Measurements from ENCODE around the gene WDFY2.

Gene WDFY2

DNA sequence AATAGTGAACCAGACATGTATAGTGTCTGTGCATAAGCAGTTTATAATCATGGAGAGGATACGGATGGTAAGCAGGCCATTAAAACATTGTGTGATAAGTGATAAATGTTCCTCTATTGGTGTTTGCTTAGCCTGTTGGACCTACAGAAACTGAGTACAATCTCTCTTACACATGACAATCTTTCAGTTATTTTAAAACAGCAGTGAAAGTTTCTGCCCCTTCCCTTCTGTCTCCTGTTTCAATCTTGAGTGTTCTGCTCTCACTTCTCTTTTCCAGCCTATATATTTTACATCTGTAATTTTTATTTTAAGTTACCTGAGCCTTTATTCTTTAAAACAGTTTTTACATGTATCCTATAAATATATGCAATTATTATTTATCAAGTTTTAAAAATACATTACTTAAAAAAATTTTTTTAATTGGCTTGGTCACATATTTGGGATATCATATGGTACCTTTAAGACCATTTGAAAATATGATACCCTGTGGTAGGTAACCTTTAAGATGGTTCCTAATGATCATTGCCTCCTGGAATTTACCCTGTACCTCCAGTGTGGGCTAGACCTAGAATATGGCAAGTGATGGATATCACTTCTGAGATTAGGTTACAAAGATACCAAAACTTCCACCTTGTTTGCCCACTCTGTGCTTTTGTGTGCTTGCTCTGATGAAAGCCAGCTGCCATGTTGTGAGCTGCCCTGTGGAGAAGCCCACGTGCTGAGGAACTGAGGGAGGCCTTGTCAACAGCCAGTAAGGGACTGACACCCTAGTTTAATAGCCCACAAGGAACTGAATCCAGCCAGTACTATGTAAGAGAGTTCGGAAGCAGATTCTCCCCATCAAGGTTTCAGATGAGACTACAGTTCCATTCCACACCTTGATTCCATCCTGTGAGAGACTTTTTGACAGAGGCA, 120.4 kb downstream of the WDFY2 start:
- no peak overlapping the region for H3K9ac ChIP-seq (ENCODE audit: low read depth, low read length)
- H3K27me3 ChIP-seq (ENCODE audit: insufficient read depth, low read length) = no peaks in the 10 kb centered on the region
- no peak overlapping the region for H3K4me3 ChIP-seq (ENCODE audit: low read length)
- H3K9me3 ChIP-seq (ENCODE audit: insufficient read depth, low read depth, low read length) = no peaks in the 10 kb centered on the region
- no peak overlapping the region for H3K27ac ChIP-seq (ENCODE audit: low read length)
- H3K36me3 ChIP-seq (ENCODE audit: insufficient read depth, low read depth, low read length) = peaks cover 17% of the 10 kb centered on the region
- no peaks in the 10 kb centered on the region for H3K4me1 ChIP-seq (ENCODE audit: insufficient read depth, low read length)

DNA sequence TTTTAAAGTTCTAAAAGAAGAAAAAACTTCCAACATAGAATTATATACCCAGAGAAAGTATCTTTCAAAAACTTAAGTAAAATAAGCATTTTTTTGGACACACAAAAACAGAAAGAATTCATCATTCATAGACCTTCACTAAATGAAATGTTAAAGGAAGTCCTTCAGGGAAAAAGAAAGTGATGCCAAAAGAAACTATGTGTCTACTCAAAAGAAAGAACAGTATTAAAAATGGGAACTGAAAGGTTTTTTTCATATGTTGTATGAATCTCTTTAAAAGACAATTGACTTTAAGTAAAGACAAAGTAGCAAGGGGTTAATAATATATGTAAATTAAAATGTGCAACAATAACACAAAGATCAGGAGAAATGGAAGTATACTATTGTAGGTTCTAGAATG, 123.2 kb downstream of the WDFY2 start:
- H3K9ac ChIP-seq (ENCODE audit: low read depth, low read length) = no peak overlapping the region
- H3K4me3 ChIP-seq (ENCODE audit: low read length) = no peak overlapping the region

DNA sequence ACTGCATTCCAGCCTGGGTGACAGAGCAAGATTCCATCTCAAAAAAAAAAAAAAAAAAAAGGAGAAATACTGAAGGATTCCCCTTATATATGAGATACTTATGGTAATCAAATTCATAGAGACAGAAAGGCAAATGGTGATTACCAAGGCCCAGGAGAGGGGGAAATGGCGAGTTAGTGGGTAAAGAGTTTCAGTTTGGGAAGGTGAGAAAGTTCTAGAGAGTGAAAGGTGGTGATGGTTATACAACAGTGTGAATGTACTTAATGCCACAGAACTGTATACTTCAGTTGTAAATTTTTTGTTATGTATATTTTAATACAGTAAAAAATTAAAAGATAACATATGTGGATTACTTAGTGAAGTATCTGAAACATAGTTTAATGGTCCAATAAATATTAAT, 129.5 kb downstream of the WDFY2 start:
- Histone ChIP-seq H3K27ac (ENCODE audit: low read length) (no peak overlapping the region), H3K36me3 (ENCODE audit: insufficient read depth, low read depth, low read length) (no peaks in the 10 kb centered on the region), H3K4me3 (ENCODE audit: low read length) (no peak overlapping the region)

More for the DNA sequence above, 123.2 kb downstream of the WDFY2 start:
- Histone ChIP-seq H3K27me3 (ENCODE audit: insufficient read depth, low read length) (no peaks in the 10 kb centered on the region), H3K36me3 (ENCODE audit: insufficient read depth, low read depth, low read length) (peaks cover 17% of the 10 kb centered on the region), H3K9me3 (ENCODE audit: insufficient read depth, low read depth, low read length) (no peaks in the 10 kb centered on the region), H3K27ac (ENCODE audit: low read length) (no peak overlapping the region), H3K4me1 (ENCODE audit: insufficient read depth, low read length) (no peaks in the 10 kb centered on the region)

DNA sequence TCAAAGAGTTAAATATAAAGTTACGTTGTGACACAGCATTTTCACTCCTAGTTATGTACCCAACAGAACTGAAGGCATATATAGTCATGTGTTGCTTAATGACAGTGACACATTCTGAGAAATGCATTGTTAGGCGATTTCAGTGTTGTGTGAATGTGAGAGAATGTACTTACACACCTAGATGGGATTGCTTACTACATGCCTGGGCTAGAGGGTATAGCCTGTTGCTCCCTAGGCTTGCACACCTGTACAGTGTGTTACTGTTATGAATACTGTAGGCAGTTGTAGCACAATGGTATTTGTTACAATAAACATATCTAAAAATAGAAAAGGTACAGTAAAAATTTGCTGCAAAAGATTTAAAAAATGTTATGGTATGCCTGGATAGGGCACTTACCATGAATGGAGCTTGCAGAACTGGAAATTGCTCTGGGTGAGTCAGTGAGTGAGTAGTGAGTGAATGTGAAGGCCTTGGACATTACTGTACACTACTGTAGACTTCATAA, 130.5 kb downstream of the WDFY2 start:
- Histone ChIP-seq H3K27me3 (ENCODE audit: insufficient read depth, low read length) (no peaks in the 10 kb centered on the region), H3K36me3 (ENCODE audit: insufficient read depth, low read depth, low read length) (peaks cover 4% of the 10 kb centered on the region; the same call in 1 of the 2 replicates), H3K27ac (ENCODE audit: low read length) (no peak overlapping the region), H3K4me1 (ENCODE audit: insufficient read depth, low read length) (no peaks in the 10 kb centered on the region), H3K4me3 (ENCODE audit: low read length) (no peak overlapping the region), H3K9ac (ENCODE audit: low read depth, low read length) (no peak overlapping the region), H3K9me3 (ENCODE audit: insufficient read depth, low read depth, low read length) (no peaks in the 10 kb centered on the region)

More for the DNA sequence above, 129.5 kb downstream of the WDFY2 start:
- Histone ChIP-seq H3K9me3 (ENCODE audit: insufficient read depth, low read depth, low read length) (no peaks in the 10 kb centered on the region), H3K27me3 (ENCODE audit: insufficient read depth, low read length) (no peaks in the 10 kb centered on the region), H3K4me1 (ENCODE audit: insufficient read depth, low read length) (no peaks in the 10 kb centered on the region), H3K9ac (ENCODE audit: low read depth, low read length) (no peak overlapping the region)

DNA sequence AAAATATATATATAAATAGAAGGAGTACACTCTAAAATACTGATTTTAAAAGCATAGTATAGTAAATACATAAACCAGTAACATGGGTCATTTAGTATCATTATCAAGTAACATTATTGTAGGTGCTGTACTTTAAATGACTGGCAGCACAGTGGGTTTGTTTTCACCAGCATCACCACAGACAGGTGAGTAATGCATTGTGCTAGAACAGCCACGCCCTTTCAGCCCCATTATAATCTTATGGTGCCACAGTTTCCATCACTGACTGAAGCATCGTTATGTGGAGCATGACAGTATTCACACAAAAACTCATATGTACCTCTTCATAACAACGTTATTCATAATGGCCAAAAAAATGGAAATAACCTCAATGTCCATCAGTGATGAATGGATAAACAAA, 131.4 kb downstream of the WDFY2 start:
- Histone ChIP-seq H3K9me3 (ENCODE audit: insufficient read depth, low read depth, low read length) (no peaks in the 10 kb centered on the region), H3K4me1 (ENCODE audit: insufficient read depth, low read length) (no peaks in the 10 kb centered on the region), H3K27me3 (ENCODE audit: insufficient read depth, low read length) (no peaks in the 10 kb centered on the region), H3K4me3 (ENCODE audit: low read length) (no peak overlapping the region), H3K36me3 (ENCODE audit: insufficient read depth, low read depth, low read length) (peaks cover 4% of the 10 kb centered on the region; the same call in 1 of the 2 replicates), H3K9ac (ENCODE audit: low read depth, low read length) (no peak overlapping the region), H3K27ac (ENCODE audit: low read length) (no peak overlapping the region)

DNA sequence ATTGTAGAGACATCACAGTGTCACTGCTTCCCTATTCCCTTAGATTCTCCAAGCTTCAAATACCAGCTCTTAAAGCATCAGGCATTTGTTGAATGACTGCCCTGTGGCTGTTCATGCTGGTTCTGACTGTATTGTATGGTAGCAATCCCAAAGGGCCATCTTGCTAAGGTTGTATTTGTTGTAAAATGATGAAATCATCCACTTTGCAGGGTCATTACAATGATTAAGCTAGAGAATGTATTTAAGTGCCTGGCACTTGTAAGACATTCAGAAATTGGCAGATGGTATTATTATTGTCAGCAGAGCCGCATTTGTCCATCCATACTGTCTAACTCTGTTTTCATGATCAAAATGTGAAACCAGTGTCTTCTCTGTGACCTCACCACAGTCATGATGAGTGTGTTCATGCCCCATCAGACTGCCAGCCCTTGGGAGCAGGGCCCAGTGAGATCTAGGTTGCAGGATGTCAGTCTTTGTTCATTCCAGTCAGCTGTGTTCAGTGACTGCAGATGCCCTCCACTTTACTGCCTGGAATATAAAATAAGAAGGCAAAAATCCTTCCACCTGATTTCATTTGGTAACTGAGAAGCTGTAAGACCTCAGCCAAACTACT, 133.6 kb downstream of the WDFY2 start:
- H3K4me3 ChIP-seq (ENCODE audit: low read length) = no peak overlapping the region
- no peaks in the 10 kb centered on the region for H3K4me1 ChIP-seq (ENCODE audit: insufficient read depth, low read length)
- H3K9me3 ChIP-seq (ENCODE audit: insufficient read depth, low read depth, low read length) = no peaks in the 10 kb centered on the region
- H3K9ac ChIP-seq (ENCODE audit: low read depth, low read length) = no peak overlapping the region
- no peak overlapping the region for H3K27ac ChIP-seq (ENCODE audit: low read length)
- peaks cover 4% of the 10 kb centered on the region; the same call in 1 of the 2 replicates for H3K36me3 ChIP-seq (ENCODE audit: insufficient read depth, low read depth, low read length)
- no peaks in the 10 kb centered on the region for H3K27me3 ChIP-seq (ENCODE audit: insufficient read depth, low read length)

DNA sequence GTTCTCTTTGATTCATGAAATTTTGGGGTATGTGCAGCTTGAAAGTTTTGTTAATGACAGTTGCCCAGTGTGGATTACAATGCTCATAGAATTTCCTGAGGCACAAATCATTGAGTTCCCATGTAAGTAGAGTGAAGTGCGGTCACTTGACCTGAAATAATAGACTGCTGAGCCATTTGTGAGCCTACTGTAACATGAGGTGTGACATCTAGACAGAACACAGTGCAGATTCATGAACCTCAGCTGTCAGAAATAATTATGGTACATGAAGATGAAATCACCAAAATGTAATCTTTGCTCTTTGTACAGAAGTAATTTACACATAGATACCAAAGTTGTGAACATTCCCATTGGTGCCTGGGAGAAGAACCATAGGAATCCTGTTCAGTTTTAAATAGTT, 135.1 kb downstream of the WDFY2 start:
- no peaks in the 10 kb centered on the region for H3K27me3 ChIP-seq (ENCODE audit: insufficient read depth, low read length)
- H3K36me3 ChIP-seq (ENCODE audit: insufficient read depth, low read depth, low read length) = peaks cover 4% of the 10 kb centered on the region; the same call in 1 of the 2 replicates
- H3K9me3 ChIP-seq (ENCODE audit: insufficient read depth, low read depth, low read length) = no peaks in the 10 kb centered on the region
- H3K27ac ChIP-seq (ENCODE audit: low read length) = no peak overlapping the region
- no peaks in the 10 kb centered on the region for H3K4me1 ChIP-seq (ENCODE audit: insufficient read depth, low read length)
- H3K4me3 ChIP-seq (ENCODE audit: low read length) = no peak overlapping the region
- H3K9ac ChIP-seq (ENCODE audit: low read depth, low read length) = no peak overlapping the region

DNA sequence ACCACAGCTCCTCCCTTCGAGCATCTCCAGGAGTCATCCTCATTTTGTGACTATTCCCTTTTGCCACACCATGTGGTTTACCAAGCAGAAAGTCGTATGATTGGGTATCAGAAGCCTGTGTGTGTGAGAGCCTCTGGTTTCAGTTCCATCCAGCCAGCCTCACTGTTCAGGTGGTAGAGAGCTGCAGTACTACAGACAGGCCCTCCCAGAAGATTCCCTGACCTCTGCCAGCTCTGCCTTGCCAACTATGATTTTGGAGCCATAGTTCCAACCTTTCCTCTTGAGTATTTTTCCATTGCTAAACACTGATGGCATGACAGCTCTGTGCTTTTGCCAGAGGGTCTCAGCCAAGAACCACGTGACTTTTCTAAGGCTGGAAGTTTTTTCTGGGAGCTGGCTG, 137.2 kb downstream of the WDFY2 start:
- Histone ChIP-seq H3K27me3 (ENCODE audit: insufficient read depth, low read length) (no peaks in the 10 kb centered on the region), H3K4me3 (ENCODE audit: low read length) (no peak overlapping the region)

DNA sequence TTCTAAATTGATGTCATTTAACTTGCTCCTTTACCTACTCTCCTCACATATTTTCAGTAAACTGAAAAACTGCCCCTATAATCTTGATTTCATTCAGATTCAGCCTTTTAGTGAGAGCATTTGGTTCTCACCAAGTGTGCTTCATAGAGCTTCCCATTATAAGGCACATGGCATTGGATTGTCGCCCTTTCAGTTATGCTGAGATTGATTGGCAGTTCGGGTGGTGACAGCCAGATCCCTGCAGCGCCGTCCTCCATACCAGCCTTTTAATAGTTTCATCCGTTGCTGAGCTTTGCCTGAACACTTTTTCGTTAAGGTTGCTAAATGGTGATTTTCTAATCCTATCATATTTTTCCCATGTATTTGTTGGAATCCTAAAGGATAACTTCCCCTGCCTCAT, 139.3 kb downstream of the WDFY2 start:
- Histone ChIP-seq H3K27ac (ENCODE audit: low read length) (no peak overlapping the region), H3K36me3 (ENCODE audit: insufficient read depth, low read depth, low read length) (peaks cover 21% of the 10 kb centered on the region), H3K9me3 (ENCODE audit: insufficient read depth, low read depth, low read length) (no peaks in the 10 kb centered on the region), H3K4me1 (ENCODE audit: insufficient read depth, low read length) (no peaks in the 10 kb centered on the region), H3K9ac (ENCODE audit: low read depth, low read length) (no peak overlapping the region), H3K27me3 (ENCODE audit: insufficient read depth, low read length) (no peaks in the 10 kb centered on the region), H3K4me3 (ENCODE audit: low read length) (no peak overlapping the region)

More for the DNA sequence above, 137.2 kb downstream of the WDFY2 start:
- Histone ChIP-seq H3K4me1 (ENCODE audit: insufficient read depth, low read length) (no peaks in the 10 kb centered on the region), H3K27ac (ENCODE audit: low read length) (no peak overlapping the region), H3K36me3 (ENCODE audit: insufficient read depth, low read depth, low read length) (peaks cover 8% of the 10 kb centered on the region; the same call in 1 of the 2 replicates), H3K9me3 (ENCODE audit: insufficient read depth, low read depth, low read length) (no peaks in the 10 kb centered on the region), H3K9ac (ENCODE audit: low read depth, low read length) (no peak overlapping the region)

DNA sequence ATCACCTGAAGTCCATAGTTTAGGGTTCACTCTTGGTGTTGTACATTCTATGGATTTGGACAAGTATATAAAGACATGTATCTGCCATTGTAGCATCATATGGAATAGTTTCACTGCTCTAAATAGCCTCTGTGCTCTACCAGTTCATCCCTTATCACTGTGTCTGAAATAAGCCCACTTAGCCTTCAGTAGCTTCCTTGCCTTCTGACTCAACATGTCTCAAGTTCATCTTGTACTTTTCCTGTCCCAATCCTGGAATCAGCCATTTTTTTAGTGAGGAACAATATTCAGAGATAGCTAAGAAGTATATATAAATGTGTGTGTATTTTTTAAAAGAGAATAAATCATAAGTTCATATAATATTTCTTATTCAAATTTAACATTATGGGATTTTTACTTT, 140.5 kb downstream of the WDFY2 start:
- Histone ChIP-seq H3K27ac (ENCODE audit: low read length) (no peak overlapping the region), H3K9ac (ENCODE audit: low read depth, low read length) (no peak overlapping the region), H3K4me1 (ENCODE audit: insufficient read depth, low read length) (no peaks in the 10 kb centered on the region; the same call in 1 of the 2 replicates), H3K9me3 (ENCODE audit: insufficient read depth, low read depth, low read length) (no peaks in the 10 kb centered on the region), H3K4me3 (ENCODE audit: low read length) (no peak overlapping the region), H3K27me3 (ENCODE audit: insufficient read depth, low read length) (no peaks in the 10 kb centered on the region), H3K36me3 (ENCODE audit: insufficient read depth, low read depth, low read length) (peaks cover 22% of the 10 kb centered on the region)

DNA sequence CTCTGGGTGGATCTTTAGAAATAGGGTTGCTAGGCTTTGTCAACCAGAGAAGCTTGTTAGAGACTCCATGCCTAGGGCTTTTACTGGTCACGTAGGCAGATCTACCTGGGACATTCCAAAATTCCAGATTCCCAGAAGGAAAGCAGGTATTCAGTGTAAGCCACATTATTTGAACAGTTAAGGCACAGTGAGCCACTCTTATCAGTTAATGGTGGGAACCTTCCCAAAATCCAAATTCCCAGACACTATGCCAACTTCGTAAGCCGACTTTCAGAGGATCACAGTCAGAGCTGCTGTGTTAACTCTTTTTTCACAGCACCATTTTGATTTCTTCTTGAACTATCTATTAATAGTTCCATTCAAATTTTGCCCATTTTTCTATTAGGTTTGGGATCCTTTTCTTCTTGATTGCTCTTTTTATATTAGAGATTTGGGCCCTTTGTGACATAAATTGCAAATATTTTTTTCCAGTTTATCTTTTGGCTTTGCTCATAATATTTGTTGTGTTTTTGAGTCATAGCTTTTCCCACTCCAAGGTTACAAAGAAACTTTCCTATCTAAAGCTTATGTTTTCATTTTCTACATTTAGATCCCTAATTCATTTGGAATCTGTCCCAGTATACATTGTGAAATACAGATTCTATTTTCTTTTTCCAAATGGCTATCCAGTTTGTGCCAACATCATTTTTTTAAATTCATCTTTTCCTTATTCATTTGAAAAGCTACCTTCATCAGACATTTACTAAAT, 142.4 kb downstream of the WDFY2 start:
- no peaks in the 10 kb centered on the region for H3K9me3 ChIP-seq (ENCODE audit: insufficient read depth, low read depth, low read length)

More for the DNA sequence above, 142.4 kb downstream of the WDFY2 start:
- Histone ChIP-seq H3K27ac (ENCODE audit: low read length) (no peak overlapping the region), H3K9ac (ENCODE audit: low read depth, low read length) (no peak overlapping the region), H3K4me3 (ENCODE audit: low read length) (no peak overlapping the region), H3K4me1 (ENCODE audit: insufficient read depth, low read length) (no peaks in the 10 kb centered on the region; the same call in 1 of the 2 replicates), H3K27me3 (ENCODE audit: insufficient read depth, low read length) (no peaks in the 10 kb centered on the region), H3K36me3 (ENCODE audit: insufficient read depth, low read depth, low read length) (peaks cover 28% of the 10 kb centered on the region)
